Activated effector memory CD4-positive, alpha-beta T cell treated with anti-CD3 and anti-CD28 coated beads, Interleukin-2, amount 50 U/mL, for 16 hours (primary cell): ENCODE measurements around the gene C11orf54.
A peak's percentile ranks its signal among the peaks of the same experiment; 100 is the strongest.
"Not testable (repeated sequence)": the region's sequence is repeated elsewhere in the genome, so short reads cannot be mapped to it uniquely, and the experiment has no call there.

ENCODE experiments used
- DNase-seq: peaks from one replicate; pipeline ENCODE4 v3.0.0-alpha.2; 2020

The C11orf54 gene

GRCh38 chr11:93734427-93735222 is 6.8 kb upstream of the C11orf54 start:
- DNase-seq, result no peak

DNA sequence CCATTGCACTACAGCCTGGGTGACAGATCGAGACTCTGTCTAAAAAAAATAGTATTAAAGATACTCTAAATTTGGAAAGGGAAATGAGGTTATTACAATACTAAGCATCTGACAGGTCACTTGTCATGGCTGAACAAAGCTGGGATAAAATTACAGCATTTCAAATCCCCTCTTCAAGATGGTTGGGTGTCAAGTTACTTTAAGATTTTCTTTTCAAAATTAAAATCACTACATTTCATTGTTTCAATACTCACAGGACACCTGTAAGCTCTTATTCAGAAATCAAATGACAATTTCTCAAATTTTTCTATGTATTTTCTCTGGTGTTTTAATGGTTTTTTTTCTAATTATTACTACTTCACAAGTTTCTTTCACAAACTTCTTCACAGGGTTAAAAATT is 5.8 kb upstream of the C11orf54 start:
- DNase-seq, result no peak

DNA sequence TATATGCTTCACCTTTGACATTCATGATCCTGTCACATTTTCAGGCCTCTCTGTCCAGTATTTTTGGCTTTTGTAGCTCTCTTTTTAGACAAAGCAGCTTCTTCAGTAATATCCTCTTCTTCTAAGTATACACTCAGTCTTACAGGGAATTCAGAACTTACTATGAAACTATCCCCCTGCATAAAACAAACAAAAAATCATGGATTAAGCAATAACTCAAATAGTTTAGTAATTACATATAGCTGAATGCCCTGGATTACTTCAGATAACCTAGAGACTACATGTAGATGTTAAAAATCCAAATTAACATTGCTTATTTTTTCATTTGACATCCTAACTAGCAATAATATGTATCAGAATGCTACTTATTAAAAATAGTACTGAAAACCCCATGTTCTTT is 5.3 kb upstream of the C11orf54 start:
- no peak for DNase-seq

DNA sequence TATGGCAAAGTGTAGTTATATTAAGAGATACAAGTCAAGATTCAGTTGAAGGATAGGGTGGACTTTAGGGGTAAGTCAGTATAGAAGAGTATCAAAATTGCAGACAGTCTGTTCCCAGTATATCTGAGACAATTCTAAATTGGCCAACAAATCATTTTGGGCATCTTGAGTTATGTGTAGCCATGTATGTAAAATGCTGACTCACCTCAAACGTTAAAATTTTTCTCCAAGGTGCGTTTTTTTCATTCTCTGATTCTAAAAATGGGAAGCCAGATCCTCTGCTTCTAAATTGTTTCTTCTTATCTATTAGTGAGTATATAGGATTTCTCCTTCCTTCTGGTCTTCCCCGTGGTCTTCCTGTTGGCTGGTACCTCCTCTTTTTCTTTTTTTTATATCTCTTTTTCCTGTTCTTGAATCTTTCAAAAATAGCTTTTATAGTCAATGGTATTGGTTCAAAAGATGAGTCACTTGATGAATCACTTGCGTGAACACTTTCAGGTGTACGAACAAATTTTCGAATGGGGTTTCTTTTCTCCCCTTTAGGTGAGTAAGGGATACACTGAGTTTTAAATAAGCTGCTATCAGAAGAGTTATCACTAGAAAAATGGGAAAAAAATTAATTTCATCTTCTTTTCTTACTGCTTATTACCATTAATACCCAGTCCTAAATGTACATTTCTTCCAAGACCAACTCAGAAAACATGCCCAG is 3.4 kb upstream of the C11orf54 start:
- DNase-seq, result no peak

GRCh38 chr11:93738647-93739081 is 2.8 kb upstream of the C11orf54 start:
- DNase-seq, result no peak

- peak; percentile 79 for DNase-seq
These were observed 1.3 kb upstream of the C11orf54 start for GRCh38 chr11:93740031-93740729.

DNA sequence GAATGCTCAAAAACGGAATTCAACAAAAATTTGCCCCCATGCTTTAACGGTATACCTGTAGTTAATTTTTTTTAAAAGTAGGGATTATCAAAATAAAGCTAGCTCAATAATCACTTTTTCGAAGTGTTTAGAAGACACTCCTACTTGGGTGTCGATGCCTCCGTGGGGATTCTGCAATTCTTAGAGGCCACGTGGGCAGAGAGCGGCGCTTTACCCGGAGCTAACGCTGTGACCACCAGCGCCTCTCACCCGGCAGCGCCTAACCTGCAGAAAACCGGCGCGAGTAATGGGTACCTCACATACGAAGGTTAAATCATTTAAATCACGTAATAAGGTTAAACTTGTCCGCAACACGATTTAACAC is 760 bp upstream of the C11orf54 start:
- DNase-seq, result peak; percentile 86

GRCh38 chr11:93741882-93742226 is 382 bp downstream of the C11orf54 start:
- DNase-seq, result no peak

DNA sequence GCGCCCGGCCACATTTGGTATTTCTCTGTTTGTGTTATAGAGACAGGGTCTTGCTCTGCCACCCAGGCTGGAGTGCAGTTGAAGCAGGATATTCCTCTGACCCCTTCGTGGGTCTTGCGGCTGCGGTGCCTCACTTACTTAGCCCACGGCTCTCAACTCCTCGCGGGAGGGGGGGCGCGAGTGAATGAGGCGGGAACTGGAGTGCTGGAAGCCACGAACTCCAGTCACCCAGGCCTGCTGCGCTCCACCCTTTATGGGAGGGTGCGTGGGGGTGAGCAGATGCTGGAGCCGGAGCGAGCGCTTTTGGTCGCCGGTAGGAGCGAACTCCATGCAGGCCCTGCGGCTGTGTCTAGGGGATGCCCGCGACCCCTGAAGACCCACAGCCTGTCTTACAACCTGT is 1.8 kb downstream of the C11orf54 start:
- no peak for DNase-seq

DNA sequence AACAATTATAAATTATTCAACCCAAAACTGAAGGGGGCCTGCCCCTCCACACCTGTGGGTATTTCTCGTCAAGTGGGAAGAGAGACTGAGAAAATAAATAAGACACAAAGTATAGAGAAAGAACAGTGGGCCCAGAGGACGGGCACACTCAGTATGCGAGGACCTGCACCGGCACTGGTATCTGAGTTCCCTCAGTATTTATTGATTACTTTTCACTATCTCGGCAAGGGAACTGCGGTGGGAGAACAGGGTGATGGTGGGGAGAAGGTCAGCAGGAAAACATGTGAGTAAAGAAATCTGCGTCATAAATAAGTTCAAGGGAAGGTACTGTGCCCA is 3.2 kb downstream of the C11orf54 start:
- no peak for DNase-seq

DNA sequence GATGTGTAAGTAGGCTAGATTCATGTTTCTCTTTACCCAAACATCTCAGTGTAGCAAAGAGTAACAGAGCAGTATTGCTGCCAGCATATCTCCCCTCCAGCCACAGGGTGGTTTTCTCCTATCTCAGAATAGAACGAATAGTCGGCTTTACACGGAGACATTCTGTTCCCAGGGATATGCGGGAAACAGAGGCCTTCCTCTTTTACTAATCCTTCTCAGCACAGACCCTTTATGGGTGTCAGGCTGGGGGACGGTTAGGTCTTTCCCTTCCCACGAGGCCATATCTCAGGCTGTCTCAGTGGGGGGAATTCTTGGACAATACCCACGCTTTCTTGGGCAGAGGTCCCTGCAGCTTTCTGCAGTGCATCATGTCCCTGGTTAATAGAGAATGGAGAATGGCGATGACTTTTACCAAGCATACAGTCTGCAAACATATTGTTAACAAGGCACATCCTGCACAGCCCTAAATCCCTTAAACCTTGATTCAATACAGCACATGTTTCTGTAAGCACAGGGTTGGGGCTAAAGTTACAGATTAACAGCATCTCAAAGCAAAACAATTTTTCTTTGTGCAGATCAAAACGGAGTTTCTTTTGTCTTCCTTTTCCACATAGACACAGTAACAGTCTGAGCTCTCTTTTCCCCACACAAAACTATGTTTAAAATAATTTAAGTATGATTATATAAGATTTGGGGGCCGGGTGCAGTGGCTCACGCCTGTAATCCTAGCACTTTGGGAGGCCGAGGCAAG is 3.7 kb downstream of the C11orf54 start:
- not testable (repeated sequence) for DNase-seq

DNA sequence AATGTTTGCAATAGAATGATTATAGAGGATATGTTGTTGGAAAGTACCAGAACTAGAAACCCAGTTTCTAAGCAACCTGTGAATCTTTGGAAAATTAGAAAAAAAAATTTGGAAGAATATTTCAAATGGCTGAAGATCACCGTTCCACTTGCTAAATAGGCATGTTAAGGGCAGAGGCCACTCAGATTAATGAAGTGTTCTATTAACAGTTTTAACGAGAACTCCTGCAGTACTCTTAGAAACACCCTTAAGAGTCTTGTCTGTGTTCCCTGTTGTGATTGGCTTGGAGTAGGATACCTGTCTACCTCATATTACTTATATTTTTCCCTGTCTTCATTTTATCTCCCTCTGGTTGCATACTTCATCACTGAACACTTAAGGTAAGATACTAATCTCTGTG is 4.6 kb downstream of the C11orf54 start:
- no peak for DNase-seq

- DNase-seq, result no peak
These were observed 5.7 kb downstream of the C11orf54 start for GRCh38 chr11:93747122-93747521.

GRCh38 chr11:93751001-93751400 is 9.5 kb downstream of the C11orf54 start:
- DNase-seq, result no peak

GRCh38 chr11:93753241-93753640 is 11.8 kb downstream of the C11orf54 start:
- DNase-seq, result no peak

DNA sequence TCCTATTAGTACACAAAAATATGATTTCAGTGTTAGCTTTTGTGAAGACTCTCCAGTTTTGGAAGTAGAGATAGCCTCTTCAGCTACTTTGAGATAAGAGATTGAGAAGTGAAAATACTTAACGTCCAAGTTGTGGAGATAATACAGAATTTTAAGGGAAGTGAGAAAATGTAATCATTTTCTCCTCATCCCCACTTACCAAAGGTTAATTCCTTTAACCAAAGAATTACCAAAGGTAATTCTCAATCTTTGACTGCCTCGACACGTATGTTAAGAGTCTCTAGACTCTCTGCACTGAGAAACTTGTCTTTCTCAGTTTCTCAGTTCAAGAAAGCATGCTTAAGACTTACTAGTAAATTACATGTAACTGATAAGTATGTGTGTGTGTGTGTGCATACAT is 15.3 kb downstream of the C11orf54 start:
- DNase-seq, result no peak

DNA sequence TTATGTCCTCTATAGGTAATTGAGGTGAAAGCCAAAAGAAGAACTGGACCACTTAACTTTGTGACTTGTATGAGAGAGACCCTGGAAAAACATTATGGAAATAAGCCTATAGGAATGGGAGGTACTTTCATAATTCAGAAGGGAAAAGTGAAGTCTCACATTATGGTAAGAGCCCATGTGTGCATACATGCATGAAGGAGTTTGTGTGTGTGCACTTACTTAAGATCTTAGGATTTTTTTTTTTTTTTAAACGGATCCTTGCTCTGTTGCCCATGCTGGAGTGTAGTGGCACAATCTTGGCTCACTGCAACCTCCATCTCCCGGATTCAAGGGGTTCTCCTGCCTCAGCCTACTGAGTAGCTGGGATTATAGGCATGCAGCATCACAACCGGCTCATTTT is 15.8 kb downstream of the C11orf54 start:
- DNase-seq, result no peak

- no peak for DNase-seq
These were observed 16.7 kb downstream of the C11orf54 start for GRCh38 chr11:93757924-93758865.

DNA sequence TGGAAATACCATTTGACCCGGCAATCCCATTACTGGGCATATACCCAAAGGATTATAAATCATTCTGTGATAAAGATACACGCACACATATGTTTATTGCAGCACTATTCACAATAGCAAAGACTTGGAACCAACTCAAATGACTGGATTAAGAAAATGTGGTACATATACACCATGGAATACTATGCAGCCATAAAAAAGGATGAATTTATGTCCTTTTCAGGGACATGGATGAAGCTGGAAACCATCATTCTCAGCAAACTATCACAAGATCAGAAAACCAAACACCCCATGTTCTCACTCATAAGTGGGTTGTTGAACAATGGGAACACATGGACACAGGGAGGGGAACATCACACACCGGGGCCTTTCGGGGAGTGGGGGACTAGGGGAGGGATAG is 17.7 kb downstream of the C11orf54 start:
- not testable (repeated sequence) for DNase-seq

GRCh38 chr11:93761910-93762309 is 20.4 kb downstream of the C11orf54 start:
- DNase-seq, result no peak

DNA sequence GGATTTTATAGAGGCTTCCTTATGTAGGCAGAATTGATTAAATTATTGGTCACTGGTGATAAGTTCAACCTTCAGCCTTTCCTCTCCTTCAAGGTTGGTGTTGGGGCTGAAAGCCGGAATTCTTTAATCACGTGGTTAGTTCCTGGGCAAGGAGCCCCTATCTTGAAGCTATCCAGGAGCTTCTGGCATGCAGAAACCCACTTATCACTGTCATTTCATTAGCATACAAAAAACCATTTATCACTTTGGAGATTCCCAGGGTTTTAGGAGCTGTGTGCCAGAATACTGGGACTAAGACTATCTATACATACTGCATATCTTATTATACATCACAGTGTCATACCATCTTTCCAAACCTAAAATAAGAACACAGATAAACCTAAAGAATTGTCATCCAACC is 24.1 kb downstream of the C11orf54 start:
- no peak for DNase-seq

DNA sequence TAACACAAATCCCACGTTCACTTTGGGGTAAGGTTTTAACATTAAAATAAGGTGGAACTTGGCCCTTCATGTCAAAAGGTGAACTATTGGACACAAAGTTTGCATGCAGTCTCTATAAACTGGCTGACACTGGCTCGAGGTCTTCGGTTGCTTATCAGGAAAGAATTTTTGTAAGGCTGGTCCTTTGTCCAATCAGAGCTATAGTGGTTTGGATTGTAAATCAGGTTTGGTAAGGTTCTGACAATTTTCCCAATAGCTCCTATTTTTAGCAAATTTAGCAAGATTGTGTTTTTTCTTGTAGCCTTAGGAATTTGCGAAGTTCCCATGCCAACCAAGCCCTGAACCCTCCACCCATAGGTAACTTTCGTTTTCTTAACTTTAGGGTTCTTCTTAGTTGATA is 25.0 kb downstream of the C11orf54 start:
- DNase-seq, result no peak
